Measurements from ENCODE around the gene IGF2BP2. TPM values are rescaled to one million over a fixed set of nuclear protein-coding genes. Genes with fewer than 3 reads are reported as not detected.

IGF2BP2 gene
- total RNA-seq, 4 donors from 2014 or later, result 5.4 to 7.9 (median 6.2) TPM

- Histone ChIP-seq H3K36me3 (peaks cover 45 to 98% (median 94%) of the 10 kb centered on the region in 4 donors), H3K9me3 (no peaks in the 10 kb centered on the region), H3K27ac (replicated peaks in 1 of 4) (no peak overlapping the region), H3K27me3 (no peaks in the 10 kb centered on the region), H3K4me3 (no peak overlapping the region), H3K4me1 (no peaks in the 10 kb centered on the region)
- 94% methylated on average over 4 of the region's 4 CpGs for WGBS
- TF ChIP-seq POLR2AphosphoS5 (IDR thresholded peaks at IDR 0.05), result no peak
- intact Hi-C loops (cut with DNase I), result no loop called here
- DNase-seq (ENCODE audit: extremely low spot score), result no peak
Measured at GRCh38 chr3:185606196-185606595, 218.6 kb downstream of the IGF2BP2 start.

GRCh38 chr3:185605566-185605965 lies 219.3 kb downstream of the IGF2BP2 start:
- peaks cover 45 to 98% (median 94%) of the 10 kb centered on the region in 4 donors for H3K36me3 ChIP-seq

GRCh38 chr3:185595526-185595925 lies 229.3 kb downstream of the IGF2BP2 start:
- H3K4me3 ChIP-seq, result no peak overlapping the region
- no peaks in the 10 kb centered on the region for H3K9me3 ChIP-seq
- intact Hi-C loops (cut with DNase I), result no loop called here
- WGBS, result 75% methylated on average over 4 of the region's 4 CpGs
- no peak overlapping the region for H3K27ac ChIP-seq (replicated peaks in 1 of 4)
- peaks cover 26 to 90% (median 55%) of the 10 kb centered on the region in 4 donors for H3K36me3 ChIP-seq
- no peaks in the 10 kb centered on the region for H3K4me1 ChIP-seq
- no peaks in the 10 kb centered on the region for H3K27me3 ChIP-seq
- DNase-seq (ENCODE audit: extremely low spot score), result no peak
- TF ChIP-seq CTCF (IDR thresholded peaks at IDR 0.05) (no peak), POLR2AphosphoS5 (IDR thresholded peaks at IDR 0.05) (no peak), POLR2A (IDR thresholded peaks at IDR 0.05; ENCODE audit: low read depth) (no peak), EP300 (IDR thresholded peaks at IDR 0.05) (no peak)

More at GRCh38 chr3:185605566-185605965, 219.3 kb downstream of the IGF2BP2 start:
- Histone ChIP-seq H3K4me3 (no peak overlapping the region), H3K9me3 (no peaks in the 10 kb centered on the region), H3K4me1 (no peaks in the 10 kb centered on the region), H3K27me3 (no peaks in the 10 kb centered on the region), H3K27ac (replicated peaks in 1 of 4) (no peak overlapping the region)
- no peak for TF ChIP-seq EP300 (IDR thresholded peaks at IDR 0.05)
- TF ChIP-seq CTCF (IDR thresholded peaks at IDR 0.05), result no peak
- TF ChIP-seq POLR2A (IDR thresholded peaks at IDR 0.05; ENCODE audit: low read depth), result no peak
- no peak for TF ChIP-seq POLR2AphosphoS5 (IDR thresholded peaks at IDR 0.05)
- intact Hi-C loops (cut with DNase I), result no loop called here
- DNase-seq (ENCODE audit: extremely low spot score), result no peak

GRCh38 chr3:185594073-185594472 lies 230.8 kb downstream of the IGF2BP2 start:
- intact Hi-C loops (cut with DNase I), result no loop called here
- Histone ChIP-seq H3K4me1 (peaks cover 3 to 8% (median 8%) of the 10 kb centered on the region in 4 donors), H3K9me3 (no peaks in the 10 kb centered on the region), H3K27ac (replicated peaks in 1 of 4) (no peak overlapping the region), H3K27me3 (no peaks in the 10 kb centered on the region), H3K4me3 (no peak overlapping the region), H3K36me3 (peaks cover 22 to 83% (median 53%) of the 10 kb centered on the region in 4 donors)
- no peak for DNase-seq (ENCODE audit: extremely low spot score)
- TF ChIP-seq POLR2AphosphoS5 (IDR thresholded peaks at IDR 0.05), result no peak
- no peak for TF ChIP-seq EP300 (IDR thresholded peaks at IDR 0.05)
- 71% methylated on average over 3 of the region's 3 CpGs for WGBS

Small RNA genes lying within 50 kb of the gene (small RNA-seq; reads per million reads assigned to genes)
- gene AC133473.1 (0 reads per million in 3 donors), gene MIR548AQ (0 reads per million in 3 donors)

Other genes starting within 250 kb of the IGF2BP2 start
- 10 to 100 TPM; 22.4 to 32.2 (median 26.8) TPM for gene SENP2, start 238.7 kb downstream of the IGF2BP2 start, total RNA-seq
- 100 to 1,000 TPM in 1 of 4 donors, 10 to 100 TPM in 3; 73.8 to 164 (median 85.1) TPM for gene TRA2B, start 113.0 kb upstream of the IGF2BP2 start, total RNA-seq